A172 (cell line): ENCODE data around the gene ZNF26. TPM values are rescaled to one million over a fixed set of nuclear protein-coding genes. Genes with fewer than 3 reads are reported as not detected.
A peak's percentile ranks its signal among the peaks of the same experiment; 100 is the strongest.
"Not testable (repeated sequence)": the region's sequence is repeated elsewhere in the genome, so short reads cannot be mapped to it uniquely, and the experiment has no call there.

ENCODE experiments used
- DNase-seq: peaks from one replicate; pipeline ENCODE4 v3.0.0-alpha.2; 2015; ENCODE audit warnings: low spot score
- total RNA-seq: library from RNA; depleted of rRNA; stranded (reverse); fragments of >200 nt; shearing (Covaris generic); gene quantifications from 2 replicates; pipeline ENCODE4 v1.2.3, GENCODE V29; 2014; rRNA removed

ZNF26 gene, protein sequence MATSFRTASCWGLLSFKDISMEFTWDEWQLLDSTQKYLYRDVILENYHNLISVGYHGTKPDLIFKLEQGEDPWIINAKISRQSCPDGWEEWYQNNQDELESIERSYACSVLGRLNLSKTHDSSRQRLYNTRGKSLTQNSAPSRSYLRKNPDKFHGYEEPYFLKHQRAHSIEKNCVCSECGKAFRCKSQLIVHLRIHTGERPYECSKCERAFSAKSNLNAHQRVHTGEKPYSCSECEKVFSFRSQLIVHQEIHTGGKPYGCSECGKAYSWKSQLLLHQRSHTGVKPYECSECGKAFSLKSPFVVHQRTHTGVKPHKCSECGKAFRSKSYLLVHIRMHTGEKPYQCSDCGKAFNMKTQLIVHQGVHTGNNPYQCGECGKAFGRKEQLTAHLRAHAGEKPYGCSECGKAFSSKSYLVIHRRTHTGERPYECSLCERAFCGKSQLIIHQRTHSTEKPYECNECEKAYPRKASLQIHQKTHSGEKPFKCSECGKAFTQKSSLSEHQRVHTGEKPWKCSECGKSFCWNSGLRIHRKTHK
- 6.4 and 9.0 TPM in 2 replicates for total RNA-seq

DNA sequence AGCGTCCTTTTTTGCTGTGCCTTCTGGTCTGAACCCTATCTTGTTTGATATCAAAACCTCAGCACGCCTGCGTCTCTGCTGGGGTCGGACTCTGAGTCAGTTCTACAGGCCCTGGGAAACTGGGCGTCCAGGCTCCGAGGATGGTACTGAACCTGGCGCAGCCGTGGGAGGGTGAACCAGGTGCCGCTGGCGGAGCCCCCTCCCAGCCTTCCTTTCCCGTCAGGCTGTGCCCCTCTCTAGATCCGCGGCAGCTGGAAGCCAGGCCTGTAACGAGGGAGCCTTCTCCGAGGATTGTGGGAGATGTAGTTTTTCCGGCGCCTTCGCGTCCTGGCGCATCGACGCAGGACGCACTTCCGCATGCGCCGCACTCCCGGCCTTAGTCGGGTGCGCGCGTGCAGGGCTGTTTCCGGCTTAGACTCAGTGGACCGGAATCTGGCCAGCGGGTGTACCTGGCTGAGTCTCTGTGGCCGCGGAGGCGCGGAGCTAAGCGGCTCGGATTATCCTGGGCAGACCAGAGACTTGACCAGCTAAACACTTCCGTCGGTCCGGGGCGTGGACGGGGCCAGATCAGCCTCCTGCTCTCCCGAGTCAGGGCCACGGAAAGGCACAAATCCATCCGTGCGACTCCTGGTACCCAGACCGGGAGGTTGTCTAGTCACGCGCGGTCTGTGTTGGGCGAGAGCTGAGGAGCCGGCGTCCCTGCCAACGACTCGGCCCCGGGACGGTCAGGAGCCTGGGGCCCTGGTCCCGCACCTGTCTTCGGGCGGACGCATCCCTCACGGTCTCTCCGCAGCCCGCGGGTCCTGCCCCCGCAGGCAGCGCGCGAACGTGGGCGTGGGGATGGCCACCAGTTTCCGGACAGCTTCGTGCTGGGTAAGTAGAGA, at the start of gene ZNF26:
TSS of gene ZNF26 (plus strand) at position 367 of the 884 bp plus-strand sequence. CDS start at position 841, 474 bp downstream.
- peak; percentile 80 for DNase-seq

DNA sequence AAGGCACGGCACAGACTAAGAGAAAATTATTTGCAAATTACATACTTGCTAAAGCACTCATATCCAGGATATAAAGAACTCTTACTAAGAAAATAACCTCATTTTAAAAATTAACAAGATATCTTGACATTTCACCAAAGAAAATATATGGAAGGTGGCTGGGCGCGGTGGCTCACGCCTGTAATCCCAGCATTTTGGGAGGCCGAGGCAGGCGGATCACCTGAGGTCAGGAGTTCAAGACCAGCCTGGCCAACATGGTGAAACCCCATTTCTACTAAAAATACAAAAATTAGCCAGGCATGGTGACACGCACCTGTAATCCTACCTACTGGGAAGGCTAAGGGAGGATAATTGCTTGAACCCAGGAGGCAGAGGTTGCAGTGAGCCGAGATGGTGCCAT, 49.2 kb upstream of the ZNF26 start:
- DNase-seq, result not testable (repeated sequence)

DNA sequence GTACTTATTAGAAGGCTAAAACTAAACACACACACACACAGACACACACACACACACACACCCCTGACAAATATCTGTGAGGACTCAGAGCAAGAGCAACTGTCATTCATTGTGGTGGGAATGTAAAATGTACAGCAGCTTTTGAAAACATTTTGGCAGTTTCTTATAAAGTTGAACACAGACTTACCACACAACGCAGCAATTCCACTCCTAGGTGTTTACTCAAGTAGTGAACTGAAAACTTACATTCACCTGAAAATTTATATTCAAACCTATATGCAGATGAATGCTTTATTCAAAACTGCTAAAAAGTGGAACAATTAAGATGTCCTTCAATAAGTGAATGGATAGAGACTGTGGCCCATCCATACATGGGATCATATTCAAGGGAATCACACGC, 48.7 kb upstream of the ZNF26 start:
- no peak for DNase-seq

DNA sequence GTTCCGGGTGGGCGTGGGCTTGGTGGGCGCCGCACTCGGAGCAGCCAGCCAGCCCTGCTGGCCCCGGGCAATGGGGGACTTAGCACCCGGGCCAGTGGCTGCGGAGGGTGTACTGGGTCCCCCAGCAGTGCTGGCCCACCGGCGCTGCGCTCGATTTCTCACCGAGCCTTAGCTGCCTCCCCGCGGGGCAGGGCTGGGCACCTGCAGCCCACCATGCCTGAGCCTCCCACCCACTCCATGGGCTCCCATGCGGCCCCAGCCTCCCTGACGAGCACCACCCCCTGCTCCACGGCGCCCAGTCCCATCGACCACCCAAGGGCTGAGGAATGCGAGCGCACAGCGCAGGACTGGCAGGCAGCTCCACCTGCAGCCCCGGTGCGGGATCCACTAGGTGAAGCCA, 47.4 kb upstream of the ZNF26 start:
- not testable (repeated sequence) for DNase-seq

DNA sequence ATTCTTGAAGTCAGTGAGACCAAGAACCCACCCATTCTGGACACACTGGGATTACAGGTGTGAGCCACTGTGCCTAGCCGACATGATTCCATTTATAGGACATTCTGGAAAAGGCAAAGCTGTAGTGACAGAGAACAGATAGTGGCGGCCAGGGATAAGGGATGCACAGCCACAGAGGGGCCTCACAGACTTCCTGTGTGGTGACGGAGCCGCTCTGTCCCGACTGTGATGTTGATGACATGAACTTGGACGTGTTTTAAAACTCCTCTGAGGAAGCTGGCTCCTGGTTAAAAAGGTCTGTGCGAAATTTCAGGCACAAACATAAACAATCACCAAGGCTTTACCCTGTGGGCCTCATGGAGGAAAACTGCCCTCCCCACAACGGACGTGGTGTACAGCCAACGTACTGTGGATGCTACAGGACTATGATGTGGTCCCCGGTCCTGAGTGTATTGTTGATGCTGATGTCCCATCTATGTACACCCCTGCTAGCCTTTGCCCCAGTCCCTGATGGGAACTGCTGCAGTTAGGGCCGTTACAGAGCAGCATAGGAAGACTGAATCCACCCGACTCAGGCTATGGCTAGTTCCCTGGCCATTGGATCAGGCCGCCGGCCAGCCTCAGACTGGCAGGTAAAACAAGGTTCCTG, 46.0 kb upstream of the ZNF26 start:
- no peak for DNase-seq

DNA sequence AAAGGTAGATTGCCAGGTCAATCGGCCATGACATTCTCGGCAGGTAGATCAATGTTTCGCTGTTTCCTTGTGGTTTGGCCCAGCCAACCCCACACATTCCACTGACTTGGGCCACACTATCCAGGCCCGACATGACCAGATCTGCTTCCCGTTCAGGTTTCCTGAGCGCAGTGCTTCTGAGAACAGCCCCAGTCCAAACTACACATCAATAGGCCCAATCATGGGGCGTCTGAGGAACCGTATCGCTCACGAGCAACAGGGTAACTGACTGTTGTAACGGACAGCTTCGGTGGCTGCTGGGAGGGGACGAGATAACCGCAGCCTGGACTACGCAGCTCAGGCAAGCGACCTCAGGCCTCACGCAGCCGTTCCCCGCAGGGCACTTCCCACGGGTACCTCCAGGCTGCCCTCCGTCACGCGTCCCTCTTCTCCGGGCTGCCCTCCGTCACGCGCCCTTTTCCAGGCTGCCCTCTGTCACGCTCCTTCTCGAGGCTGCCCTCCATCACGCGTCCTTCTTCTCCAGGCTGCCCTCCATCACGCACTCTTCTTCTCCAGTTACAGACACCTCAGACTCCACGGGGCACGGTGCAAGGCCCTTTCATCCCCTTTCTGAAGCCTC, 44.7 kb upstream of the ZNF26 start:
- DNase-seq, result no peak

DNA sequence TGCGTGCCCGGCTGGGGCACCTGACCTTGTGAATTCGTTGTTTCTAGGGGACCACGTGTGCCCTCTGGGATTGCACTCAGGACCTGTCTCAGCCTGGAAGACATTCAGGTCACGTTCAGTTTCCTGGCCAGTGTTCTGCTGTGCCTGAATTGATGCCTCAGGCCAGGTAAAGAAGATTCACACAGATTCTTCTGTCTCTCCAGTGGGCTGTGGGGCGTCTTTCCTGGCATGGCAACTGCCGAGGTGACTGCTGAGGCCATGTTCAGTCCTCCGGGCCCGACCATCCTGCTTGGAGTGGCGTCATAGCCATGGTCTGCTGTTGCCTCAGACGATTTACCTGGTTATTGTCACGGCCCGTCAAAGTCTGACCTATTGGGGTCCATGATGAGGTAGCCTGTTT, 43.6 kb upstream of the ZNF26 start:
- DNase-seq, result no peak

DNA sequence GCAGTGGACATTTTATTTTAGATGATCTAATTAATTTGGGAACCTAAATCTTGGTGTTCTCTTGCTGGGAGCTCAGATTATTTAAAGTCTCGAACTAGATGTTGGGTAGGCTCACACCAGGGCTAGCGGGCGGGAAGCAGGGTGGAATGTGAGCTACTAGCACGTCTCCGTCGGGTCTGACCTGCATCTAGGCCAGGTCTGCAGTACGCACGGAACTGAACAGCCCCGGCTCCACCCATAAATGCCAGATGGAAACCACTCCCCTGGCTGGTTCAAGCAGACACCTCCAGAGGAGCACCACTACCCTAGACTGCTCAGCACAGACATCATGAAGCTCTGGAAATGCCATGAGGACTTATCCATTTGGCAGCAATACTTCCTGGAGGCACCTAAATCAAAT, 40.4 kb upstream of the ZNF26 start:
- no peak for DNase-seq

DNA sequence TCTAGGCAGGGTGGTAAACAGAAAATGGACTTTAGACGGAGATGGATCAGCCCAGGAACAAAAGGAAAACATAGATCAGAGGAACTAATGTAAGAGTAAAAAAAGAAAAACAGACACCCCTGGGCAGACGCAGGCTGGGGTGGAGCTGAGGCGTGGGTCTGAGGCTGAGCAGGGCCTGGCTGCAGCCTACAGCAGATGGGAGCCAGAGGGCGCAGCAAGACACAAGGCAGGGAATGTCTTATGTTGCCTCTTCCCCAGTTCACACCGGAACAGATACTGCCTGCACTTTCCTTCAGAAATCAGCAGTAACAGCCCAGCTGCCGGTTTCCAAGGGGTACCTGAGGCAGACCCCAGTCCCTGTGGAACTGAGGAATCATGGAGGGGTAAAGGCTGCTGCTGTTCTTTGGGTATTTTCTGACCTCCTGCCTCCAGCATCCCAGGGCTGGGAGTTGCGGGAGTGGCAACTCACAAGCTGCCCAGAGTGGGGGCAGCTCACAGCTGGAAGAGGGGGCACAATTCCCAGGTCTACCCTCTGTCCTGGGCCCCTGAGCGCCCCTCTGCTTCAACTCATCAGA, 39.8 kb upstream of the ZNF26 start:
- DNase-seq, result no peak

DNA sequence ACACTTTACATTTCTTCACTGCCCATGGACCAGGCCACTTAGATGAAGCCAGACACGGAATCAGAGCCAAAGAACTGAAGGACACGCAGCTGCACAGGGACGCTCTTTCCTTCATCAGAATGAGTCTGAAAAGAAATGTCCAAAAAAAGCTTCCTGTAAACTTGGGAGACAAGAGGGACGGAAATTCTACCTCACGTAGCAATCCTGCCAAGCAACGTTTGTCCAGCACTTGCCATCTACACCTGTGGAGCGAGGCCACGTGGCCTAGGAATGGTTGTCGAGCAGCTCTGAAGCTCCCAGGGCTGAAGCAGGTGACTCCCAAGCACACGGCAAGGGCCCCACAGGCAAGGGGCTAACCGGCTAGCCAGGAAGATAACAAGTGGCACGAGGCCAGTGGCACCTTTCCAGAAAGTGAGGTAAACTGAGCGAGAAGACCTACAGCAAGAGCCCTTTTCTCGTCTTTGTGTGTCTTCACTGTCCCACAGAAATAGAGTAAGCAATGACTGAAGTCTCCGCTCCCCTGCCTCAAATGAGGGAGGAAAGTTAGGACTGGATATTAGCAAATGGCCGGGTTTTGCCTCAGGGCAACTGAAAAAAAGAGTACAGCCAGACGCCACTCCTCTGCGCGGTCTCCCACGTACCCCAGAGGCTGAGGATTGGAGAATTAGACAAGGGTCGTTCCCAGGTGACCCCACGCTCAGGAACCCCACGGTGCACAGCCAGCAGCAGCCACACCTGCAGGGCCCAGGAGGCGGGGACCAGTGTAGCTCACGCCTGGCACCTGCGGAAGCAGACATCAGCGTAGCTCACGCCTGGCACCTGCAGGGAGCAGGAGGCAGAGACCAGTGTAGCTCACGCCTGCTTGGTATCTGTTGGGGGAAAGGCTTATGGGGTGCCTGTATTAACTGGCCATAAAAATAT, 37.8 kb upstream of the ZNF26 start:
- DNase-seq, result no peak

DNA sequence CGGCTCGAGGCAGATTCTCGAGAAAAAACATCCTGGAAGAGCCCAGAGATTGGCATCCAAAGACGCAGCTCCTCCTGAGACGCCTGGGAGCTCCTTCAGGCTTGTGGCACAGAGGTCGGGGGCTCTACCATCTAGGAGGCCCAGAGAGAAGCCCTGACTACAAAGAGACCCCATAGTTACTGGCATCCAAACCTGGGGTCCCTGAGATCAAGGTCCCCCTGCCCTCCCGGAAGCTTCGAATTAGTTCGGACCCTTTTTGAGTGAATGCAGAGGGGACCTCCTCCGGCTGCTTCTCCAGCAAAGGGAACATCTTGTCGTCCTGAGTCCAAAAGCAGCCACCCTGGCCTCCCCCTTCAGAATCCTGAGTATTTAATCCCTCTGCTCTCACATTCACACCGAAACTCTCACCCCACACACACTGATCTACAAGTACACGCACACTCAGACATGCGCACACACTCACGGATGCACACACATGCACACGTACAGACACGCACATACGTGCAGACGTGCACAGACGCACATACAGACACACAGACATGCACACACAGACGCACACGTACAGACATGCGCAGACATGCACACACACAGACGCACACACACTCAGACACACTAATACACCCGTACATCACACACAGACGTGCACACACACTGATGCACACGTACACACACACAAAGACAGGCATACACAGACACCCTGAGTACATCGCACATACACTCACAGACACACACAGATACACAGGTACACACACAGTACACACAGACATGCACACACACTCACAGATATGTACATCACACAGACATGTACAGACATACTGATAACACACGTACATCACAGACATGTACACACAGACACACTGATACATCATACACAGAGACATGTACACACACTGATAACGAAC, 36.0 kb upstream of the ZNF26 start:
- no peak for DNase-seq

DNA sequence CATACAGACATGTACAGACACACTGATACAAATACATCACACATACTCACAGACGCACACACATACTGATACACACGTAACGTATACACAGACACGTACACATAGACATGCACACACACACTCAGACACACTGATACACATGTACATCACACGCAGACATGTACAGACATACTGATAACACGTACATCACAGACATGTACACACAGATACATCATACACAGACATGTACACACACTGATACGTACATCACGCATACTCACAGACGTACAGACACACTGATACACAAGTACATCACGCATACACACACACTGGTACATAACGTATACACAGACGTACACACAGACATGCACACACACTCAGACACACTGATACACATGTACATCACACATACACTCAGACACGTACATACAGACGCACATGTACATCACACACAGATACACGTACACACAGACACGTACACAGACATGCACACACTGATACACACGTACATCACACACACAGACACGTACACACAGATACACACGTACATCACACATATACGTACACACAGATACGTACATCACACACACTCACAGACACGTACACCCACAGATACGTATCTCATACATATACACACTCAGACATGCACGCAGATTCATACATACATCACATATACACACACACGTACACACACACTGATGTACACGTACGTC, 35.2 kb upstream of the ZNF26 start:
- DNase-seq, result no peak

DNA sequence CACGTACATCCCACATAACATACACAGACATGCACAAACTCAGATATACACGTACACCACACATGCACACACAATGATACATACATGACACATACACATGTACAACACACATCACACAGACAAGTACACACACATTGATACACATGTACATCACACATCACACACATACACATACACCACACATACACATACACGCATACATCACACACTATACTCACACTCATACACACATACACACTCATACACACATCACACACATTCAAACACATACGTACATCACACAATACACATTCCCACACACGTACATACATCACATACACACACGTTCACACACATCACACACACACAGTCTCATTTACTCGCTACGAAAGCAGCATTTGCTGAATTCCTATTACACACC, 34.5 kb upstream of the ZNF26 start:
- no peak for DNase-seq

DNA sequence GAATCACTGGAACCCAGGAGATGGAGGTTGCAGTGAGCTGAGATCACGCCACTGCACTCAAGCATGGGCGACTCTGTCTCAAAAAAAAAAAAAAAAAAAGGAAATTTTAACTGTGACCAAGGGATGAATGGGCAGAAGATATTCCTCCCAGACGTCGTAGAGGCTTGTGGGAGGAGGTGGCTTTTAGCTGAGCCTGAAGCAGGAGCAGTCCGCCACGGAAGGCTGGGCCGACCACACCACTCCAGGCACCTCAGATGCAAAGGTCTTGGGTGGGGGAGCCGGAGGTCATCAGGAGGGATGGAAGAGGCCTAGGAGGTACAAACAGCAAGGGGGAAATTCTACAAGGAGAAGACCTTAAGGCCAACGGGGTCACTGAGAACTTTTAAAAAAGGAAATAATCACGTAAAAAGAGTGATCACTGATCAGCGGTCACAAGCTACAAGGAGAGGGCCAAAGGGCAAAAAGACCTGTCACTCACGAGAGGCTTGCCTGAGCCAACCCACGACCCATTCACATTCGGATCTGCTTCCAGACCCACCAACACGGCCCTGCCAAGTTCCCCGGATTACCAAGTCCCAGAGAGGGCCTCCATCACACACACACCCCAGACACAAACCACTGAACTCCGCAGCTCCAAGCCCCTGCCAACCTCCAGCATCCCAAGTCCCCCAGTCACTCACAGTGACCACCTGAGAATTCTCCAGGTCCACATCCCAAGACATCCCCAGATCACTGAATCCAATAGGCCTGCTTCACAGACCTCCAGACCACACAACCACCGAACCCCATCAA, 33.6 kb upstream of the ZNF26 start:
- DNase-seq, result no peak

DNA sequence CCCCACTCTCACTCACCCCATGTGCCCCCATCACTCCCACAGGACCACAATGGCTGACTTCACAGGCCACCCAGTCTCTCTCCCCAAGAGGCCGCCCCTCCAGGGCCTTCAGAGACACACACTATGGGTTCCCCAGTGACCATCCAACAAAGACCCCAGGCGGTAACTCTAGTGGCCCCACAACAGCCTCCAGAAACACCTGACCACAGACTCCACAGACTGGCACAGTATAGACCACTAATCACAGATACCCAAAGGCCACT, 33.1 kb upstream of the ZNF26 start:
- no peak for DNase-seq

DNA sequence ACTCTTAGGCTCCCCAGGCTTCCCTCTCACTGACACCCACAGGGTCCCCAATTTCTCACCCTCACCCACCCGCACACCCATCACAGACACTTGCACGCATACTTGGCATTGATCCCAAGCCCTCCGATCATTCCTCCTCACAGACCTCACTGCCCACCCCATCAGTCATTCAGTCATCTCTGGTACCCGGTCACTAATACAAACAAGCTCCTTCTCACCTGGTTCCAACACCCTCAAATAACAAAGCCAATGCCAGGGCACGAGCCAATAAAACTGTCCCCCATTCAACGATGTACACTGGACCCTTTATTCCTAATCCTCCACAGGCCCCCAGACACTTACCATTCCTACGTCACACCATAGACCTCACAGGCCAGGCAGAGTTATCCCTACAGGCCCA, 32.4 kb upstream of the ZNF26 start:
- no peak for DNase-seq

DNA sequence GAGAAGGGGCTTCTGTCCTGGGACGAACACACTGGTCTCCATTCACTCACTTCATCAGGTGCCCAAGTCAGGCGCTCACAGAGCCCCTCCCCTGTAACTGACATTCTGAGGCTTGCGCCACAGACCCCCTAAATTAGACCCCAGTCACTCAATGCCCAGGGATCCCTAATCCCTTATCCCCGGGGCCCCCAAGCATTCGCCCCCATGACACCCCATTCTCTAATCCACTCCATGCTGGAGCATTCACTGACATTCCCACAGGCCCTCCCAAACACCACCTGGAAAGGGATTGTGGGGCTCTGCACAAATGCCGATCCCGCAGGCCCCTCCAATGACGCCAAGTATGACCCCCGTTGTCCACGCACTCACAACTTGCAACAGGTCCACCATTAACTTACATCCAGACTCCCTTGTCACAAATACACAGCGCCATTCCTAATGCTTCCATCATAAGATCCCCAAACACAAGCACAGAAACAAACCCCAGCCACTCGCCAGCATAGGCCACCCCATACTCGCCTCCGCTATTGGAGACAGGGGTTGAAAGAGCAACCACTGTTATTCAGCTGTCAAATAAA, 31.6 kb upstream of the ZNF26 start:
- DNase-seq, result no peak
